Ecto neural progenitor cell (in vitro differentiated cells): ENCODE data around the gene BTBD19.
A peak's percentile ranks its signal among the peaks of the same experiment; 100 is the strongest.
"Not testable (repeated sequence)": the region's sequence is repeated elsewhere in the genome, so short reads cannot be mapped to it uniquely, and the experiment has no call there.

Source experiments
- DNase-seq: peaks from one replicate; pipeline ENCODE4 v3.0.0-alpha.2; 2018; ENCODE audit warnings: low spot score

The BTBD19 gene

DNA sequence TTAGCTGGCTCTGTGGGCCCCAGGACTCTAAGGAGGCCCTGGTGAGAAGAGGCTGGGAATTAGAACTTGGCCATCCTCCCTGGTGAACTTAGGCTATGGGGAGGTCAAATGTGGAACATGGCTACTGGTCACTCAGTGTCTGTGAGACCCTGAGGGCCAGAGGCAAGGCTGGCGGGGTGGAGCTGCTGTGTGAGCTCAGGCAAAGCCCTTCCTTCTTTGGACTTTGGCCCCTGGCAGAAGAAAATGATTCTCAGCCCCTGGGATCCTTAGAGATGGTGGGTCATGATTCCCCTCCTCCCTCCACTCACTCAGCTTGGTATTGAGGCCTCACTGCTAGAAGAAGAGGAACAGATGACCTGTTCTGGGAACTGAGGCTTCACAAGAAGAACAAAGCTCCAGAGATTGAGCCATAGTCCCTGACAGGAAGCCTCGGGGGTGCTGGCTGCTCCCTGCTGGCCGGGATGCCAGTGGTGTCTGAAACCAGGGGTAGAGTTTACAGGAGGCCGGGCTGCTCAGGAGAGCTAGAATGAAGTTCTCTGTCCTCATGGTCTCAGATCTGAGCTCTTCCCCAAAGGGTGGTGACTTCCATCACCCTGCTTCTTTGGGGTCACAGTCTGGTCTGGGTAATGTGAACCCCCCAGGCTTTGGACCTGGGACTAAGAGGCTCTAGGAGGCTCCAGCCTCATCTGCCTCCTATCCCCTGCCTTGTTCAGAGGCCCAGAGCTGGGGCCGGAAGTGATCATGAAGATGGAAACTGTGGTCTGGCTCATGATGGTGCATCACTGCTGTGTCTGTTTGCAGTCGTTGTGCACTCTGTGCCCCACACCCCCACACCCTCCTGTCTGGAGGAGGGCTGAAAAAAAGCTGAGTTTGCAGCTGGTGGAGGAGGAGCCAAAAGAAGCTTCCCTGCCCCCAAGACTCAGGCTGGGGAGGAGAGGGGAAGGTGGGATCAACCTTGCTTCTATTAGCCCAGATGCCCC lies 905 bp downstream of the BTBD19 start:
- DNase-seq, result no peak

DNA sequence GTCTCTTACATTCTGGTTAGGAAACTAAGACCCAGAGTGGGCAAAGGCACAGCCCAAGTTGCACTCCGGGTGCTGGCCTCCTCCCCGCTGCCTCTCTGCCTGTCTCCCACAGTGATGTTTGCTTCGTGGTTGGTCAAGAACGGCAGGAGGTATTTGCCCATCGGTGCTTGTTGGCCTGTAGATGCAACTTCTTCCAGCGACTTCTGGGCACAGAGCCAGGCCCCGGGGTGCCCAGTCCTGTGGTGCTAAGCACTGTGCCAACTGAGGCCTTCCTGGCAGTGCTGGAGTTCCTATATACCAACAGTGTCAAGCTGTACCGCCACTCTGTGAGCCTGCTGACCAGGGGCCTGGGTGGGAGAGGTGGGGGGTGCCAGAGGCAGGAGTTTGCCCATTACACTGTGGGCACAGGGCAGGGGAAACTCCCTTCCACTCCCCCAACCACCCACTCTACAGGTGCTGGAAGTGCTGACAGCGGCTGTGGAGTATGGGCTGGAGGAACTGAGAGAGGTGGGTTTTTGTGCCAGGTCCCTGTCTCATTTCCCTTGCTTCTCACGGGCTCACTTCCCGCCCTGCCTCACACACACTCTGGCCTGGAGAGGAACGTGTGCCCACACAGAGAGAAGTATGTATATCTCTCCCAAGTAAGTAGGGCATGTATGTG lies 1.9 kb downstream of the BTBD19 start:
- no peak for DNase-seq

DNA sequence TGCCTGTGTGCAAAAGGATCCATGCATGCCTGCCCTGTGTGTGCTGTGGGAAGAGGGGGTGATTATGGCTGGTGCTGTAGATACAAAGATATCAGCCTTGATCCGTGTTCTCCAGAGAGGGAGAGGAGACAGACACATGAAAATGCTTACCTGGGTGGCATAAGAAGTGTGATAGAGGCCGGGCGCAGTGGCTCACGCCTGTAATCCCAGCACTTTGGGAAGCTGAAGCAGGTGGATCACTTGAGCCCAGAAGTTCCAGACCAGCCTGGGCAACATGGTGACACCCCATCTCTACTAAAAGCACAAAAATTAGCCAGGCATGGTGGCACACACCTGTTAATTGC lies 2.4 kb downstream of the BTBD19 start:
- DNase-seq, result not testable (repeated sequence)

DNA sequence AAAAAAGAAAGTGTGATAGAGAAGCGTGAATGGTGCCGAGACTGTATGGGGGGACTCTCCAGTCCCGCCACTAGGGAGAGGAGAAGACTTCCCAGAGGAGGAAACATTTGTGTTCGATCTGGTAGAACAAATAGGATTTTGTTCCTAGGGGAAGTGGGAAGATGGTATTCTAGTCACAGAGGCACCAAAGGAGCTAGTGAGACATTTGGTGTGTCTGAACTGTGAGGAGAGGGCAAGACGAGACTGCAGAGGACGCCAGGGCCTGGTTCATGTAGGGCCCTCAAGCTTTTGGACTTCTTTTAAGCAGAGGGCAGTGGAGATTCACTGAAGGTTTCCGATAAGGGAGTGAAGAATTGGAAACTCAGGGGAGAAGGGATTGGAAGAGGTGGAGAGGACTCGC lies 2.9 kb downstream of the BTBD19 start:
- DNase-seq, result no peak

DNA sequence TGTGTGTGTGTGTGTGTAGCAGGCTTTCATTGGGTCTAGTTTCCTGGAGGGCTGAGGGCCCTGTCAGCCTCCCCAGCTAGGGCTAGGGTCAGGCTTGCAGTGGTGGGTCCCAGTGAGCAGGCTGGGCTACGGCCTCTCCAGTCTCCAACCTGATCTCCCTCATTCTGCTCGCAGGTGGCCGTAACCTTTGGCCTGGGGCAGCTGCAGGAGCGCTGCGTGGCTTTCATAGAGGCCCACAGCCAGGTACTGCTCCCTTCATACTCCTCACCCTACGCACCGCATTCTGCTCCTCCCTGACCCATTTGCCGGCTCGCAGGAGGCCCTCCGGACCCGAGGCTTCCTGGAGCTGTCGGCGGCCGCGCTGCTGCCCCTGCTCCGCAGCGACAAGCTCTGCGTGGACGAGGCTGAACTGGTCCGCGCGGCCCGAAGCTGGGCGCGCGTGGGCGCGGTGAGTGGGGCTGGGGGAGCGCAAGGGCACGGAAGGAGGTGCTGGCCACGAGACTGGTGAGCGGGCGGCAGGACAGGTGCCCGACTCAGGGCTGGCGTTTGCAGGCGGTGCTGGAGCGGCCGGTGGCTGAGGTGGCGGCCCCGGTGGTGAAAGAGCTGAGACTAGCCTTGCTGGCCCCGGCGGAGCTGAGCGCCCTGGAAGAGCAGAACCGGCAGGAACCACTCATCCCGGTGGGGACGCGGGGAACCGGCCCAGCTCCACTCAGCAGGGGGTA lies 4.7 kb downstream of the BTBD19 start:
- DNase-seq, result peak; percentile 54

DNA sequence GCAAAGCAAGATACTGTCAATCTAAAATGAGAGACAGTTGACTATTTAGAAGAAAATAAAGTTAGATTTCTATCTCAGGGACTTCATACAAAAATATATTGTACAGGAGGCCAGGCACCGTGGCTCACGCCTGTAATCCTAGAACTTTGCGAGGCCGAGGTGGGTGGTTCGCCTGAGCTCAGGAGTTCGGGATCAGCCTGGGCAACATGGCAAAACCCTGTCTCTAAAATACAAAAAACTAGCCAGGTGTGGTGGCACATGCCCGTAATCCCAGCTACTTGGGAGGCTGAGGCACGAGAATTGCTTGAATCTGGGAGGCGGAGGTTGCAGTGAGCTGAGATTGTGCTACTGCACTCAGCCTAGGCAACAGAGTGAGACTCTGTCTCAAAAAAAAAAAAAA lies 7.6 kb downstream of the BTBD19 start:
- DNase-seq, result not testable (repeated sequence)

DNA sequence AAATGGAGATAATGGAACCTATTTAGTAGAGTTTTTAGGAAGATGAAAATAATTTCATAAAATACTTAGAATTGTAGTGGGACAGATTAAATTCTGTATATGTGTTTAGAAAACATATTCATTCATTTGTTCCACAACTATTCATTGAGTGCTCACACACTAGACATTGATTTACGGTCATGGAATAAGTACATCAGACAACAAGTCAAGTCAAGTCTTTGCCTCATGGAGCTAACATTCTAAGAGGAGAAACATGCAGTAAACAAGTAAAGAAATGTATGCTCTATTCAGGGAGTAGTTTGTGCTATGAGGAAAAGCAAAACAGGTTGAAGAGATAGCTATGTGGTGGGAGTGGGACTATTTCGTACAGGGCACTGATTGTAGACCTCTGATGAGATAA lies 9.0 kb downstream of the BTBD19 start:
- DNase-seq, result no peak

DNA sequence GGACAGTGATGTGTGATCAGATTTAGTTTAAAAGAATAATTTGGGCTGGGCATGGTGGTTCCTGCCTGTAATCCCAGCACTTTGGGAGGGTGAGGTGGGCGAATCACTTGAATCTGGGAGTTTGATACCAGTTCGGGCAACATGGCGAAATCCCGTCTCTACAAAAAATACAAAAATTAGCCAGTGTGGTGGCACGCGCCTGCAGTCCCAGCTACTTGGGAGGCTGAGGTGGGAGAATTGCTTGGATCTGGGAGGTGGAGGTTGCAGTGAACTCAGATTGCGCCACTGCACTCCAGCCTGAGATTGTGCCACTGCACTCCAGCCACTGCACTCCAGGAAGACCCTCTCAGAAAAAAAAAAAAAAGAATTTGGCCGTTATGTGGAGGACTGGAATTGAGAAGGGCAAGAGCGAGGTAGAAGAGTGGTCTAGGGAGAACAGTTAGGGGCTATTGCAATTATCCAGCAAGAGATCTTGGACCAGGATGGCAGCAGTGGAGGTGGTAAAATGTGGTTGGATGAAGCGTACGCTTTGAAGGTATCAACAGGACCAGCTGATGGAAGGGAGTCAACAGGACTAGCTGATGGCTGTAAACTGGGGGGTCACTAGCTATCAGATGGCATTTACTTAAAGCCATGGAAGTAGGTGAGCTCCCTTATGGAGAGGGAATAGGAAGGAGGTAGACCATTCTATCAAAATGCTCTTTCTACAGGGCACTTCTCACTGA lies 9.6 kb downstream of the BTBD19 start:
- no peak for DNase-seq

DNA sequence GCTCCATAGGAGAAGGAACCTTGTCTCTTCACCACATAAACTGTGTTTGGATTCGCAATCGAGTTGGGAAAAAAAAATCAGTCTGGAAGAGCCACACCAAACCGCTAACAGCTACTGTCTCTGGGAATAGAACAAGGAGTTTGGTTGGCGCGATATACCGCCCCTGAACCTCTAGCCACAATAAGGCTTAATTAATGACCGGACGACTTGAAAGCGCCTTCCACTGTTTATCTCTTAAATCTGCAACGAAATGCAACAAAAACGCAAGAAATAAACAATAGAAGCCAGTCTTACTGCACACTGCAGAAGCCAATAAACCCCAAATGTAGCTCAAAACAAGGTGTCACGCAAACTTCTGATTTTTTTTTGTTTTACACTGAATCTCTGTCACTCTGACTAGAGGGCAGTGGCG lies 10.9 kb downstream of the BTBD19 start:
- peak; percentile 53 for DNase-seq

DNA sequence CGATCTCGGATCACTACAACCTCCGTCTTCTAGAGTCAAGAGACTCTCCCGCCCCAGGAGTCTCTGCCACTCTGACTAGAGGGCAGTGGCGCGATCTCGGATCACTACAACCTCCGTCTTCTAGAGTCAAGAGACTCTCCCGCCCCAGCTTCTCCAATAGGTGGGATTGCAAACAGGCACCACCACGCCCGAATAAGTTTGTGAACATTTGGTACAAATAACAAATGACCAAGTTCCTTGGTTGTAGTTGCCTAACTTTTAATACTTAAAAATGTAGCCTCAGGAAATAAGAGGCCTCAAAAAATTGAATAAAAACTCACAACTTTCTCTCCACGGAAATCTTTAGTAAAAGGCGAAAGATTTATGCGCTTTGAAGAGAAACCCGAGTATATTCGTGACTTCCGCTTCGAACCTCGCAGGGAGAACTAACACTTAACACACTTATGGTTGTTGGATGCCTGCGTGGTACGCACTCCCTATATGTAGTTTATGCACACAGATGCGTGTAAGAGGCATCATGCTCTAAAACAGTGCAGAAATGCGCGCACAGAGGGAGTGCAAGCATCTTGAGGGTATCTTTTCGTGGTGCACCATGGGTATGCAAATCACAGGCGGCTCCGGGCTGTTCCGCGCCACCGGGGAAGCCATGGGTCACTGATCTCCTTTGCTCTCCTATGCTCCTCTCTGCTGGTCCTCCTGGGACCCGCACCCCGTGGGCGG lies 11.4 kb downstream of the BTBD19 start:
- peak; percentile 93 for DNase-seq

DNA sequence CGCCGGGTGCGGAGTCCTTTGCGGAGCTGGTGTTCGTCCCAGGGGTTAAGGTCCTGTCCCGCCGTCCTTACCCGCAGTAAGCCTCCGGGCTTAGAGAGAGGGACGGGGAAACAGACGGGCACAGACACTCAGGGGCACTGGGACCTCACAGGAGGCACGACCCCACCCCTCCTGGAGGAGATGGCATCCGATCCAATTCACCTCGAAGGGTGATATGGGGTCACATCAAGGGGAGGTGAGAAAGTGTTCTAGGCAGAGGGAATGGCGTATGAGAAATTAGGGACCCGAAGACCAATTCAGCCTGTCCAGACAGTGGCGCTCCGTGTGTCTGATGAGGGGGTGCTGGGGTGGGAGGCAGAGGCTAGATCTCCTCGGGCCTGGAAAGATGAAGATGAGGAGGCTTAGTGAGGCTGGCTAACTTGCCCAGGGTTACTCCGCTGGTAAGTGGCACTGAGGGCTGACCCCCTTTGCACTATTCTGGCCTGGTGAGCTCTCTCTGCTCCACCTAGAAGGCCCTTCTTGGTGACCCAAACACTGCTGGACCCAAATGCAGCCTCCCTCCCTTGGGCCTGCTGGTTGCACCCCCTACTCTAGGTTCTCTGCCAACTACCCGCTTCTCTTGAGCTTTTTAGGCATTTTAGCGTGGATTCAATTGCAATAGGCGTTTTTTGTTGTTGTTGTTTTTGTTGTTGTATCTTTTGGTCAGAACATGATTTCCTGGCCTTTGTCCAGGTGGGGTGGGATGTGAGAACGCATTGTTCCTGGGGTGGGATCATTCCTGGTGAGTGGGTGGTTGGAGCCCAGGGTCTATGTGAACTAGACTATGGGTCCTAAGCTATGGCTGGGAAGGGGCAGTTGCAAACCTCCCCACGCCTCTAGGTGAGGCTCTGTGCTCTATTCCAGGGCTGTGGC lies 12.3 kb downstream of the BTBD19 start:
- no peak for DNase-seq

DNA sequence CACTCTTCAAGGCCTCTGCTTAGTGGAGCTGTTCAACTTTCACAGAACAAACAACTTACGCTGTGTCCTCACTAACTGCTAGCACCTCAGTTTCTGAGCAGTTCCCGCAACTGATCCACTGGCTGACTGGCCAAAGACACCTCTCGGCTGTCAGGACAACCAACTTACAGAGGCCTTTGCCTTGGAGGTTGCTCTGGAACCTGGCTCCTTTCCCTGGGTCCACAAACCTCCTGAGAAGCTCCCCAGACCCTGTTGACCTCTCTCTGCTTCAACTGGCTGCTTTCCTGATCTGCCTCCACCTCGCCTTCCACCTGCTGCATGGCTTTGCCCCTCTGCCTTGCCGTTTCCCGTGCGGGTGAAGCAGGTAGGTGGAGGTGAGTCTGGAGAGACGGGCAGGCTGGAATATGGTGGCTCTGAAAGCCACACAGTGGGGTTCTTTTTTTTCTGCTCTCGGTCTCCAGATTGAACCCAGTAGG lies 13.0 kb downstream of the BTBD19 start:
- DNase-seq, result no peak

DNA sequence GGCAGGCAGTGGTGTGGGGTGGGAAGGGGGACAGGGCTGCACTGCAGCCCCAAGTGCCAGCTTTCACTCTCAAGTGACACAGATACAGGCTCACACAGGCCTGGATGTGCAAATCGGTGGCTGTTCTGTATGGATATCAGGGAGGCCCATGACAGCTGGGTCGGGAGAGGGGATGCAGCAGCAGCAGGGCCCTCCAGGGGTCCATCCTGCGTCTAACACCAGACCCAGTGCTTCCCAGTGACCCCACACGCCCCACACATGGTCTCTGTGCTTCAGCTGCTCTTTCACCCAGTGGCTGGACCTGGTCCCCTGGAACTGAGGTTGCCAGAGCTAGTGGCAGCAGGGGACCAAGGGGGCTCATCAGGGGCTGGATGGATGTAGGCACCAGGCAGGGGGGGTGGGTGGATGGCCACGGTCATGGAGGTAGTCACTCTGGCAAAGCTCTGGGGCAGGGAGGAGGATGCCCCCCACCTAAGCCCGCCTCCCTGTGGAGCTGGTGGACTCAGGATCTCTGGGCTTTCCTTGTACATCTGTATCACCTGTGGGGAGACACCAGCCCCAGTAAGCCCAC lies 13.9 kb downstream of the BTBD19 start:
- no peak for DNase-seq

DNA sequence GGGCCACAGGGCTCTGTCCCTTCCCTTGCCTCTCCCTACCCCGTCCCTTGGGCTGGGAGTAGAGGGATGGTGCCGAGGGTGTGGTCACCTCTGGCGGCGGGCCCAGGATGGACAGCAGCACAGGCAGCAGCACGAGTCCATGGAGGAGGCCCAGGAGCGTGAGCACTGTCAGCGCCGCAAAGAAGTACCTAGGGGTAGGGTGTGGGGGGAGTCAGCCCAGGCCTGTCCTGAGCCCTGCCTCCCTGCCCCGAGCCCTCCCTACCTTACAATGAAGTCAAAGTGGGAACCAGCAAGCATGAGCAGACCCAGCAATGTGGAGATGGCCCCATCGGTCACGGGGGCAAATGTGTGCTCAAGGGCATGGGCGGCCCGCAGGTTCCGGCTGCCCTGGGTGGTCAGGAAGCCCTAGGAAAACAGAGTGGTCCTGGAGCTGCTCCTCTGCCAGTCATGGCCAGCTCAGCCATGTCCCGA lies 14.7 kb downstream of the BTBD19 start:
- DNase-seq, result no peak

DNA sequence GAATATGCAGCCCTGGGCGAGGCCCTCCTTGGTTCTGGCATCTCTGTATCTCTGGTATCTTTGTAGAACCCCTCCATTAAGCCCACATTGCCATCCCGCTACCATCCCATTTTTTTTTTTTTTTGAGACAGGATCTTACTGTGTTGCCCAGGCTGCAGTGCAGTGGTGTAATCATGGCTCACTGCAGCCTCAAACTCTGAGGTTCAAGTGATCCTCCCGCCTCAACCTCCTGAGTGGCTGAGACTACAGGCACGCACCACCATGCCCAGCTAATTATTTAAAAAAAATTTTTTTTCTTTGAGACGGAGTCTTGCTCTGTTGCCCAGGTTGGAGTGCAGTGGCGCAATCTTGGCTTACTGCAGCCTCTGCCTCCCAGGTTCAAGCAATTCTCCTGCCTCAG lies 16.1 kb downstream of the BTBD19 start:
- DNase-seq, result not testable (repeated sequence)

DNA sequence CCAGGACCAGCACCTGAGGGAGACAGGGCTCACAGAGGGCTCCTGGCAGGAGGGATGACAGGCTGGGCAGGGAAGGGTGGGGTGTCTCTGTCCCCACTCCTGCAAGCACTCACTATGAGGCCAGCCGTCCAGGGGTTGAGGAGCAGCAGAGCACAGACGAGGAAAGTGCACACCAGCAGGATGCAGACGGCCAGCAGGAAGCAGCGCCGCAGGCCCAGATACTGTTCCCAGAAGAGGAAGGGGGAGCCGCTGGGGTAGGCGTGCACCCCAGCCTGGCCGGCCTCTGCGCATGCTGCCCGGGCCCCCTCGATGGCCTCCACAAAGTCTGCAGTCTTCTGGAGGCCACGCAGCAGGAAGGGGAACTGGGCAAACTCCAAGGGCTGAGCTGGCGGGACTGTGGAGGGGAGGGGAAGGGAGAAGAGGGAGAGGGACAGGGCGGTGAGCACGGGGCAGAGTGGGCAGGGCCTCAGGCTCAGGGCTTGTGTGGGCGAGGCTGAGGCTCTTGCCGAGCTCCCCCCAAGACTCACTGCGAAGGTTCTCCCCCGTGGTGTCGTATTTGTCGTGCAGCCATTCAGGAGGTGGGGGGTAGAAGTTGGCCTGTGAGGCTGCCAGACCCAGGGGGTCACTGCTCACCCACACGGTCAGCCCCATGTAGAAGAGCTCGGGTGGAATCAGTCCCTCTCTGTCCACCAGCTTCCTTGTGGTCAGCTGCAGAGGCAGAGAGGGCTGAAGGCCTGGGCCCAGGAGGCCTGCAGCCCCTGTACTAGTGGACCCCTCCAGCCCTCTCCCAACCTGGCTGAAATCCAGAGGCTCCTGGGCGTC lies 18.3 kb downstream of the BTBD19 start:
- DNase-seq, result peak; percentile 52

DNA sequence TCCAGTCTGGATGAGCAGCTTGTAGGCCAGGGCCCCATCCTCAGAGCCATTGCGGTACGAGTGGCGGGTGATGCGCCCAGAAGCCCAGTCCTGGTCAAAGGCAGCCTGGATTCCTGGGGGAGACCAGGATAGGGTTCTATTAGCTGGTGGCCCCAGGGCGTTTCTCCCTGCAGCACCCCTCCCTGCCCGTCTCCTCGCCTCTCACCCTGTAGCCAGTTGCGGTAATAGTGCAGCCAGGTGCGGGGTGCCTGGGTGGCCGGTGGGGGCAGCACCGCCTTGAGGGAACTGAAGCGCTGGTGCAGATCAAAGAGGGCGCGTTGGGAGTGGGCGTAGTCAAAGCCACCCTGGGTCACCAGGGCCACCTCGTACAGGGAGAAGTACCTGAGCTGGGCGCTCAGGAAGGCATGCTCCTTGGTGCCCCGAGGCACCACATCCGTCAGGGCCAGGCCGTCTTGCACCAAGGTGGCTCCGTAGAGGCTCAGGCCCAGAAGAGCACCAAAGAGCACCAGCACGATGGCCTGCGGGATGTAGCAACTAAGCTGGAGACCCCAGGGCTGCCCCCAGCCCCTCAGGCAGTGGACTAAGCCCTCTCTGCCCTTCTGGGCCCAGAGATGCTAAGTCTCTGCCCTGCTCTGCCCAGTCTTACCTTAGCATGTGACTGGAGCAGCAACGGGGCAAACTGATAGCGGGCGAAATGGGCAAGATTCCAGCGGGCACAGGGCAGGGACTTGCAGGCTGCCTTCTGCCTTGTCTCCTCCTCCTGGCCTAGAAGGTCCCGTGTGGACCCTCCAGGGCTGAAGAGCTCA lies 19.1 kb downstream of the BTBD19 start:
- peak; percentile 61 for DNase-seq
